Stimulated activated CD8-positive, alpha-beta memory T cell treated with anti-CD3 and anti-CD28 coated beads, Interleukin-12 subunit alpha, Interleukin-12 subunit beta, amount 100 ng/mL, for 4 hours (primary cell): ENCODE data around the gene ZEB1.

ENCODE experiments used
- DNase-seq: peaks from one replicate; pipeline ENCODE4 v3.0.0-alpha.2; 2020; ENCODE audit warnings: low read depth

The ZEB1 gene

DNA sequence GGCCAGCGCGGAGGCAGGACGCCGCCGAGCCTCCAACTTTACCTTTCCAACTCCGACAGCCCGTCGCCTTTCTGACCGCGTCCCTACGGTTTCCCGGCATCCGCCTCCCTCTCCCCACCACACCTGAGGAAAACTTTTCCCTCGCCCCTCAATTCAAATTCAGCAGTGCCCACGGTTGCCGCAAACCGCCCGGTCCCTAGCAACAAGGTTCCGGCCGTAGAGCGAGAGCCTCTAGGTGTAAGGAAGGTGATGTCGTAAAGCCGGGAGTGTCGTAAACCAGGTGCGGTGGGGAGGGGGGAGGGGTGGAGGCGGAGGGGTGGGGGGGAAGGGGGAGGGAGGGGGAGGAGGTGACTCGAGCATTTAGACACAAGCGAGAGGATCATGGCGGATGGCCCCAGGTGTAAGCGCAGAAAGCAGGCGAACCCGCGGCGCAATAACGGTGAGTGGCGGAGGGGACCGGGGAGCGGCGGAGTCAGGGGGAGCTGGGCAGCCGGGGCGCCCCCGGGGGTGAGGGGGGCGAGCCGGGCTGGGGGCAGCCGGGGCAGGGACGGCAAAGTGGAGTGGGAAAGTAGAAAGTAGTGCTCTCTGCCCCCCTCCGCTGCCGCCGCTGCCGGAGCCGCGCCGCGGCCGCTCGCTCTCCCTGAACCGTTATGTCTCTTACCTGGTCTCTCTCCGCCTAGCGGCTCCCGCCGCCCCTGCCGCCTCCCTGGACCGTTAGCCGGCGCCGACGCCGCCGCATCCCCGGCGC, at the start of gene ZEB1:
Gene ZEB1 (plus strand): TSS at position 363 of the 748 bp plus-strand sequence. CDS start 19 bp downstream, at position 382.
- DNase-seq, result peak; percentile 78

DNA sequence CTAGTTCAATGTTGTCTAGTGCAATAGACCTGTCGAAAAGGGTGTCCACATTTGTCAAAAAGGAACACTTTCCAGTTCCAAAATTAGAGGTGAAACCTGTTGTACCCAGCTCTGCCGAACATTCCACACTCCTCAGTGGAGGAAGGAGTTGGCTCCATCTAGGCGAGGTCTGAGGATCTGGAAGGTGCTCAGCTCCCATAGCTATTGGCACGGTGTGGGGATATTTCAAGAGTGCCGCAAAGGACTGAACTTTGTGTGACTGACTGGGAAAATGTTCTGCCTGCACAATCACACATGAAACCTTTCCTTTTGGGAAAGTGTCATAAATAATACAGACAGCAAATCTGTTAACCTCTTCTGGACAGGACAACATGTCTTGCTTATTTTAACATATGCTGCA, 48.1 kb upstream of the ZEB1 start:
- no peak for DNase-seq

DNA sequence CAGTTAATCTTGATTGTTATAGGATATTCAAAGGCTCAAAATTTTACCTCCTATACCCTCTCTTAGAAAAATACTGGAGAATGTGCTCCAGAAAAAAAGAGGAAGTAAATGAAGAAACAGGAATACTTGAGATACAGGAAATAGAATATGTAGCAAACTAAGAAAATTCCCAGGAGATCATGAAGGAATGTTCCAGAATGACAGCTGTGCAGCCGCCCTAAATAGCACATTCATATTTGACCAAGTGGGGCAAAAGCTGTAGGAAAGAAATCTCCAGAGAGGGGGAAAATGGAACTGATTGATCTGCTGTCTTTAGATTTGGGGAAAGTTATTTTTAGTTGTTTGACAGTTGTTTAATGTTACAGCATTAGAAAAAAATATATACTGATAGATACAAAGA, 46.2 kb upstream of the ZEB1 start:
- DNase-seq, result no peak

DNA sequence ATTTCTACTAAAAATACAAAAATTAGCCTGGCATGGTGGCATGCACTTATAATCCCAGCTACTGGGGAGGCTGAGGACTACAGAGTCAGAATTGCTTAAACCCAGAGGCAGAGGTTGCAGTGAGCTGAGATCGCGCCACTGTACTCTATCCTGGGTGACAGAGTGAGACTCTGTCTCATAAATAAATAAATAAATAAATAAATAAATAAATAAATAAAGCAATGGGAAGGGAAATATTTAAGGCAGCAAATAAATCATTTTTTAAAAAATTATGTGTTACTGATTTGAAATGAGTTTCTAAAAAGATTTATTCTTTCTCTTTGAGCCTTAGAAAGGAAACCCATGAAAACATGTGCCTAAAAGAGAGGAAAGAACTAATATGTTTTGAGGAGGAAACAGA, 45.2 kb upstream of the ZEB1 start:
- no peak for DNase-seq

DNA sequence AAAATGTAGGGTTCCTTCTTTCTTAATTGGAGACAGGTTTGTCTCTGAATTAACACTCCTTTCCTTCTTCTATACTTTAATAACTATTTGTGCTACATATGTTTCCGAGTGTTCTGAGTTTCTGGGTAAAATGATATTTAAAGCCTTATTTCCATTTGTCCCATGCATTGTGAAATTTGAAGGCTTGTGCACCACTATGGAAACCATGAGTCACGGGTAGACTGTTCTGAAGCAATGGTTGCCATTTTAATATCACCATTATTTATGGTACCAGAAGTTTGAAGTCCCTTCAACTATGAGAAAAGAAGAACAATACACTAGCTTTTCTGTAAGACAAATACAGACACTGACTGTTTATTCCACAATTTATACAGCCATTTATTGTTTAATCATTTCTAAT, 44.7 kb upstream of the ZEB1 start:
- no peak for DNase-seq

DNA sequence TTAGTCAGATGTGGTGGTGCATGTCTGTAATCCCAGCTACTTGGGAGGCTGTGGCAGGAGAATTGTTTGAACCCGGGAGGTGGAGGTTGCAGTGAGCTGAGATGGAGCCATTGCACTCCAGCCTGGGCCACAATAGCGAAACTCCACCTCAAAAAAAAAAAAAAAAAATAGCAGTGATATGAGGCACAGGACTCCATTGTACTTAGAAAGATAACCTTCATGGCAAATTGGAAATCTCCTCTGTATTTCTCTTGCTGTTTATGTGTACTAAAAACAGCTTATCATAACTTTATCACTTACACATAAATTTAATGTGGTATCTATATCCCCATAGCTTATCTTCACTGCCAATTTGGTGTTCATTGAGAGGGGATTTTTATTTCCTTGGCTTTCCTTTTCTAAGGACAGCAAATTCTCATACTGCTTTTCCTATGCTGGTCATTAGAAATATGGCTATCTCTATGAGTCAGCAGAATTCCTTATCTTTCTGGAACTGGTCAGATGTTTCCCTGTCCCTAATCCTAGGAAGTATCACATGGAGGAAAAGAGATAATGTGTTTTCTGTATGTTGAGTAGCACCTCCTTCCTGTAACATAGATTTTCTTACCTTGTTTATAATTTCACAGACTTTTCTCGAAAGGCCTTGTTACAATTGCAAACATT, 40.6 kb upstream of the ZEB1 start:
- no peak for DNase-seq

DNA sequence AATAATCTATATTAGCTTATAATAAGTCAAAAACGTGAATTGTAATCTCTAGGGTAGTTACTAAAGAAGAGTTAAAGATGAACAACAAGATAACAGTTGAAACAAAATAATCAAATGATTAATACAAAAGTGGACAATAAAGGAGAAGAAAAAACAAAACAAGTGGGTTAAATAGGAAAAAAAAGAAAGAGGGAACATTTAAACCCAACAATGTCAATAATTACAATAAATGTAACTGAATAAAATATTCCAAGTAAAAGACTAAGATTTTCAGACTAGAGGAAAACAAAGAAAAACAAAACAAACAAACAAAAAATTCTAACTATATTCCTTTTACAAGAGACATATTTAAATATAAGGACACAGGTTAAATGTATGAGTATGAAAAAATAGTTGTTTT, 38.0 kb upstream of the ZEB1 start:
- DNase-seq, result no peak

DNA sequence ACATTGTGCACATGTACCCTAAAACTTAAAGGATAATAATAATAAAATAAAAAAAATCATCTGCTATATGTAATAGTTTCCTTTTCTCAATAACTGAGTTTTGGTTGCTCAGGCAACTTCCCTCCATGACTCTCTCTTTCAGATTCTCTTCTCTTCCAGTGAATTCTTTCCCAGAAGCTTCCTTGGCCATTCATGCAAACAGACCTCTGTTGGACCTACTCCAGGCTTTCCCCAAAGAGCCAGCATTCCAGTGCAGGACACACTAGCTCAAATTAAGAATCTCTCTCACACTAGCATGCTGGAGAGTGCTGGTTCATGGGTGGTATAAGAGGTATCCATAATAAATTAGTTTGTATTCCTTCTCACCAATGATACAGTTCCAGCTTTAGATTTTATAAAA, 31.0 kb upstream of the ZEB1 start:
- DNase-seq, result no peak

DNA sequence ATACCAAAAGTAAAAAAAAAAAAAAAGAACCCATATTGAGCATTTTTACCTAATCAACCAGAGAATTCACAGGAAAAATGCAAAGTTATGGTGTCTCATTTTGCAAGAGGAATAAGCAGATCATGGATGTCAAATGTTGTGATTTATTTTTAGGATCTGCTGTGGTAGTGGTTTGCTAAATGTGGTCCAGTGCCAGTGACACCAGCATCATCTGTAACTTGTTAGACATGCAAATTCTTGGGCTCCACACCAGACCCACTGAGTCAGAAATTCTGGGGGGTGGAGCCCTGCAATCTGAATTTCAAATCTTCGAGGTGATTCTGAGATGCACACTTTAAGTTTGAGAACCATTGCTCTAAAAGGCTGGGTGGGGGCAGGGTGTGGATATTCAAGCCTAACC, 30.1 kb upstream of the ZEB1 start:
- no peak for DNase-seq

DNA sequence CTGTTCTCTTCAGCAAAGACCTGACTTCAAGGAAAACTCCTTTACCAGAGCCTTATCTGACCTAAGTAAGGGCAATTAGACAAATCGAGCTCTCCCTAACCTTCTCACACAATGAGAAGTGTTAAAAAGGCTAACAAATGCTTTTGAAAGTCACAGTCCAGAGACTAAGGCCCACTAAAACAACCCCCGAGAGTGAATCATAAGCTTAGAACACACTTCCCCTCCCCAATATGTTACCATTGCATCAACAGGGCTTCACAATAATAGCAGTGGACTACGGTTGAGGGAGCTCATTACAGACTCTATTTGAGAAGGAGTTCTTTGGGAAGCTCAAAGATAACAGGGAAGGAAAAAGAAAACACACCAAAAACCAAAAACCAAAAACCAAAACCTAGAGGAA, 28.6 kb upstream of the ZEB1 start:
- no peak for DNase-seq

DNA sequence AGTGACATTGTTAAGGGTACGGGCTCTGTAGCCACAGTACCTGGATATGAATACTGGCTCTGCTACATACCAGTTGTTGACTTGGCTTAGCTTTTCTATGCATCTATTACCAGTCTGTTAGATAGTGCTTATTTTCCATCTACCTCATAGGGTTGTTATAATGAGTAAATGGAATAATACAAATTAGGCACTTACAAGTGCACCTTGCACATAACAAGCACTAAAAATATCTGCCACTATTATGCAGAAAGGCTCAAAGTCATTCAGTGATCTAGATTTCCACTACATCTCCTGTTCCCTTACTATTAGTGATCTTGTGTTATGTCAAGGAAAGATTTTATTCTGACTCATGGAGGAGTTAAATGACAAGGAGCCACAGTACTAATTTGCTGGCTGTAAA, 27.9 kb upstream of the ZEB1 start:
- DNase-seq, result no peak

DNA sequence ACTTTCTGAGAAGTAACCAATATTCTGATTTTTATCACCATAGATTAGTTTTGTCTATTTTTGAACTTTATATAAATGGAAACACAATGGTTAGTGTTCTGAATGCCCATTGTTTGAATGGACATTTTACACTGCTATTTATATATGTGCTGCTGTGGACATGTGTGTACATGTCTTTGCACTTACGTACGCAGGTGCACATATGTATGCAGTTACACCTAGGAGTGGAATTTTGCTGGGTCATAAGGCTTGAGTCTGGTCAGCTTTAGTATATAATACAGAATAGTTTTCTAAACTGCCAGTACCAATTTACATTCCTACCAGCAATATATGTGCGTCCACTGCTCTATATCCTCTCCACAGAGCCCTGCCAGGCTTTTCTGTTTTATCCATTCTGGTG, 24.5 kb upstream of the ZEB1 start:
- no peak for DNase-seq

DNA sequence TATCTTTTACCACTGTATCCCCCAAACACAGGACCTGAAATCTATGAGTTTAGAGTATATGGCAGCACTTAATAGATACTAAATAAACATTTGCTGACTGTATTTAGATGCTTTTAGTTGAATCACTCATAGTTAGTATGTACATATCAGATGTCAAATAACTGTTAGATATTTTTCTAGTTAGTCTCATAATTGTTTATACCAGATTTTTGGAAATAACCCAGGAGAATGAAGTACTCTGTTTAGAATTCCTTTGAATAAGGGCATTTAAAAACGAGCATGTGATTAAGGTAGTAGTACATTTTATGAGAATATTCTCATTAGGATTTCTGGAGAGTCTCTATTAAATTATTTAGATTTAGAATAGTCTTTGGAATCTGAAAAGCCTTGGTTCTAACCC, 22.3 kb upstream of the ZEB1 start:
- DNase-seq, result no peak

DNA sequence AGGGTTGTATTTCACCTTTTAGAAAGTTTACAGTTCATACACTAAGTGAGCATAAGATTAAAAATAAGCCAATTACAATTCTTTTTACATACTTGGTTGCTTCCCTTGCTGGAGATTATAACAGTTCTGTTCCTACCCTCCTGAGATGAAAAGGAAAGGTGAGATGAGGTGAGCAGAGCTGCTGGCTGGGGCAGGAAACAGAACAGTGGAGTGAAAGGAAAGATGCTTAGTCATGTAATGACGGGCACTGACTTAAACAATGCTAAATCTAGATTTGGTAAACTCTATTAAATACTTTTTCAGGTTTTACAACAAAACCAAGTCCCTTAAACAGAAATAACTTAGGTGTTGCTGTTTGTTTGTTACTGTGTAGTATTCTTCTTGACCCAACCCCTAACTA, 19.9 kb upstream of the ZEB1 start:
- no peak for DNase-seq

DNA sequence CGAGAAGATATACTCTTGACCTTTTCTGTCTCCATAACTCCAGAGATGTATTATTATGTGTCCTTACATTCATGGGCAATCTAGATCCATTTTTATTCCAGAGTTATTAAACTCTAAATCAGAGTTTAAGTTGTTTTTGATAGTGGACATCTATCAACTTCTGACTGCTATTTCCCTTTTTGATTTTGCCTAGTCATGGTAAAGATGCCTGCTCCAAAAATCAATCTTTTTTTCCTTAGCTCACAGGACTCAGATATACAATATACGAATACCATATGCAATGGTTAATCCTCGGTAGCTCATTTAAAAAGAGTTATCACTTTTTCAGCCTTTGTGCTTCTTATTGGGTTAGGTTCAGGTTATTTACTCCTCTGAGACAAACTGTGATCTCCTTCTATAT, 15.8 kb upstream of the ZEB1 start:
- DNase-seq, result no peak

DNA sequence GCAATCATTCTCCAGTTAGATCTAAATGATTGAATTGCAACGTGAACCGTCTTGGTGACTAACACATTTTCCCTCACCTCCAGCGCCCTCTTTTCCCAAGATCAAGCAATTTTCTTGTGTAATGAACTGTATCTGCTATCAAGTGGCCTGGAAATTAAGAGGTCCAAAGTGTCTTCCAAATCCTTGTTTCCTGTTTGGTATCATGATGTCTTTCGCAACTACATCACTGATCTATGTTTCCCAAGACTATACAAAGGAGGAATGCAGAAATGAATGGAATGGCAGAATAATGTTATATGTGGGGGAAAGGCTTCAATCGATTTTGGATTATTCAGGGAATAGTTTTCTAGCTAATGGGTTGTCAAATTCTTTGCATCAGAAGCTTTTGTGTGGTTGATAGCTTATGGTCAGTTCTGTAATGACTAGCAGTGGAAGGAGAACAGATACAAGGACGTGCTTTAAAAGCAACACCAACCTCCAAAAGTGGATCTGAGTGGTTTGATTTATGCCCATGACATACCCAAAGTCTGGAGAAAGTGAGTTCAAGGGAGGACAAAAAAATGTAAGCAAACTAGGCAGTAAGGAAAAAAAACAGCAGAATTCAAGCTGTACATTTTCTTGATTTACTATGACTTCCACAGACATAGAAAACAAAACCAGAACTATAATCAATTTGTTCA, 14.6 kb upstream of the ZEB1 start:
- no peak for DNase-seq

DNA sequence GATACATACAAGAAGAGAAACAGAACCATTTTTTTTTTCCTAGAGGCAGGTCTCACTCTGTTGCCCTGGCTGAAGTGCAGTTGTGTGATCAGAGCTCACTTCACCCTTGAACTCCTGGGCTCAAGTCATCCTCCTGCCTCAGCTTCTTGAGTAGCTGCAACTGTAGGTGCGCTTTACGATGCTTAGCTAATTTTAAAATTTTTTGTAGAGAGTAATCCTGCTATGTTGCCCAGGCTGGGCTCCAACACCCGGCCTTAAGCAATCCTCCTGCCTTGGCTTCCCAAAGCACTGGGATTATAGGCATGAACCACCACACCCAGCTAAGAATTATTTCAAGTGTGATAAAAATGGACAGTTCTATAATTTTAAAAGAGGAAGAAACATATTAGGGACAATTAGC, 5.6 kb upstream of the ZEB1 start:
- no peak for DNase-seq

DNA sequence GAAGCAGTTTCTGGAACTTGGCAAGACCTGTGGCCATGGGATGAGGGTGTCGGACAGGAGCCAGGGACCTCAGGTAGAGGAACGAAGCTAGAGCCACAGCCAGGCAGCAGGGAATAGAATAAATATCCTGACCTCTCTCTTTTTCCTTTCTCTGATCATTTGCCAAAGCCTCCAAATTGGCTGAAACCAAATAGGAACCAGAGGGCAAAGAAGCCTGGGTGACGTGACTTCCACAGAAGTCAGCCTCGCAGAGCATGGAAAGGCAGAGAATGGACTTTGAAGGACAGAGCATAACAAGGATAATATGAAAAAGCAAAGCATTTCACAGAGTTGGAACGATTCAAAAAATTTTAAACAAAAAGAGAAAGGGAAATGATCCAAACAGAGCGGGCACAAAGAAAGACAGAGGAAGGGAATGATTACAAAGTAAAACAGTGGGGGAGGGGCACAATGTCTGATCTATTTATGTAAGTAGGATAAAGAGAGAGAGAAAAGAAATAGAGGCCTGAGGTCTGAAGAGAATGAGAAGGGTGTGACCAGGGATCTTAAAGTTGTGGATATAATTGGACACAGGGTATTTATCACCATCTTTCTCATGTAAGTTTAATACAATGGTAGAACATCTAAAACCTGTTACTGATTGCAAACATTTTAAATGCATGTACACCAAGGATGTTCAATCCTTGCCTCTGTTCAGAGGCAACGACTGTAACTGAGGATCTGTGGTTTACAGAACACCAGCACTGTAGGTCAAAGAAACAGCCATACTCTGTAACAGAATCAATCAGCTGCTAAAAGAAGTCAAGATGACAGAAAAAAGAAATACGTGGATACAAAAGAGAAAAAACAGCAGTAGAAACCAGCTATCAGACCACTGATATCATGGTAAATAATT, 4.5 kb upstream of the ZEB1 start:
- no peak for DNase-seq

DNA sequence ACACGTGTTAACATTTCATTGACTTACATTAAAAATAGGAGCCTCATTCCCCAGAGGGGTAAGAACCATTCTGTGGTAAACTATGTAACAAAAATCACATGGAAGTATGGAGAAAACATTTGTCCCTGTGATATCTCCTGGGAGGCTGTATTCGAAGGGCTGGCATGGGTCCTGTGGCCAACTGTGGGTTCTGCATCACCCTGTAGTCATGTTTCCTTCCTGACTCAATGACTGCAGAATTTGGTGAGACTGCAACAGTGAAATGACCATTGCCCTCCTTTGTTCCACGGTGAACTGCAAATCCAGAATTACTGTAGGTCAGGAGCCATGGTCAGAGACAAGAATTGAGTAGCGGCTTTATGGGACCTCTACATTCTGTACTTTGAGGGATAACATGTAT, 3.6 kb upstream of the ZEB1 start:
- DNase-seq, result no peak

DNA sequence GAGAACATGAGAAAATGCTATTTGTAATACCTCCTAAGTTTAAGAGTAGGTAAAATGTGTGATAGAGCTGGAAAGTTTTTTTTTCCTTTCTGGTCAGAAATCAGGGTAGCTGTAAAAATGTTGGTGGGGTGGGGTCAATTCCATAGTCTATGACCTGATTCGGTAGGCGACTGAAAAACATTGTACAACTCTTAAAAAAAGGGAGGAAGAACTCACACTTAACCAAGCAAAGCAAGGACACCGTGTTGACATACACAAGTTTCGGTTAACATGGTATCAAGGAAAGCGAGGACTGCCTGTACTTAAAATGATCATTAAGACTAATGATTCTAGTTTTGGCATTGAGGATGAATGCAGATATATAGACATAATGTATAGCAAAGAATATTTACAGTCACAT, 1.8 kb upstream of the ZEB1 start:
- DNase-seq, result no peak

DNA sequence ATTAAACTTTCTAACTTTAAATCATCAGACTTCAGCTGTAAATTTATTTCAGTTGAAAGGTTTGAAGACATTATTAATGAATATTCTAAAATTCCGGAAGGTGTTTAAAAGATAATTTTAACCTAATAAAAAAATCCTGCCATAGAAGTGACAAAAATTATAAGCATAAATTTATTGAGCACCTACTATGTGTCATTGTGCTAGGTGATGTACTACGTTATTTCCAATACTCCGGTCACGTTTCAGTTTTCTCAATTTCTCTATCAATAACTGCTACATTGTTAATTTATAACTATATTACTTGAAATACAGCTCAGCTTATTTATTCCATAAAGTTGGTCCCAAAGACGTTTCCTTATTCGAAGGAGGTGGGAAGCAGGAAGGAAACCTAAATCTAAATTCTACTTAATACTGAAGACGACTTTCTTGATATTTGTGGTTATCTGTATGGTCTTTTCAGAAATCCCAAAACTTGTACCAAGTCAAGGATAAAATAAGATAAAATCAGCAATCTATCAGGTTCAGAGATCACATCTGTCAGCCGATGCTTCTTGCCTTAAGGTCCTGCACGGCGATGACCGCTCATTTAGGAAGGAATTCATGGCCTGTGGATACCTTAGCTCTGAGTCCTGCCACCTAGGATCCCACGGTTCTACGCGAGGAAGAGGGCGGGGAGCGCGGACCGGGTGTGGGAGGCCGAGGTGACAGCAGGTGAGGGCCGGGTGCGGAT, 1.2 kb upstream of the ZEB1 start:
- DNase-seq, result no peak

DNA sequence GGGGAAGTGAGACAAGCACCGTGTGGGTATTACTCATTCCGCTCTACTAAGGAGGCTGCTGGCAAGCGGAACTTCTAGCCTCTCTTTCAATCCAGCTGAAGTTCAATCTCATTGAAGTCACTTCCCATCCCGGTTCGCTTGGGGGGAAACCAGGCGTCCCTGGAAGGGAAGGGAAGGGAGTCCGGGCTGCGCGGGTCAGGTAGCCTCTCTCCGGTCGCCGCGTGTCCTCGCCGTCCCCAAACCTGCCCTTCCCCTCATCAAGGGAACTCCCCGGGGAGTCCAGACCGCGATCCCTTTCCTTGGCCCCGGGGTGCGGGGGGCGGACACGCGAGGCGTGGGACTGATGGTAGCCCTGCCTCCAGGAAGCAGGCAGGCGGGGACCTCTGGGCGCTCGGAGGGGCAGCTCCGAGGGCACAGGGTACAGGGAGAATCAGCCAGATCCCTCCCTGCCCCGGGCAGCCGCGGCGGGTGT, 598 bp upstream of the ZEB1 start:
- DNase-seq, result peak; percentile 60
